ENCODE results near the gene VILL.
"Not testable (repeated sequence)": the region's sequence is repeated elsewhere in the genome, so short reads cannot be mapped to it uniquely, and the experiment has no call there.

VILL gene

GRCh38 chr3:37963635-37964034 lies 27.0 kb upstream of the VILL start:
- DNase-seq (ENCODE audit: low spot score) = no peak

- DNase-seq (ENCODE audit: low spot score) = no peak
Measured at GRCh38 chr3:37964146-37964545, 26.4 kb upstream of the VILL start.

DNA sequence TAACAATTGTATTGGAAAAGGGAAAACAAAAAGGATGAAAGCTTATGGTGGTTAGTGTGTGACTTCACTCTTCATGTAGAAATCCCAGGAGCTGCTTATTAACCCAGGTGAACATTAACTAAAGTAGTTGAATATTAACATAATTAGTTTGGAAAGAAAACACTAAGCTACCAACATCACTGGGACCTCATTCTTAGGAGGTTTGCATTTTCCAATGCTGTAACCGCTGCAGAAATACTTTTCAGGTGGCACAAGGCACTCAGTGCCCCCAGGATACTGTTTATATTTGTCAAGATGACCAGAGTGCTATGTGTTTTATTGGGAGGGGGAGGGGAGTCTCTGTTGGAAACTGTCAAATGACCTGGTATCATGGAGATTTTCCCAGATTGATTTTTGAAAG lies 25.9 kb upstream of the VILL start:
- no peak for DNase-seq (ENCODE audit: low spot score)

DNA sequence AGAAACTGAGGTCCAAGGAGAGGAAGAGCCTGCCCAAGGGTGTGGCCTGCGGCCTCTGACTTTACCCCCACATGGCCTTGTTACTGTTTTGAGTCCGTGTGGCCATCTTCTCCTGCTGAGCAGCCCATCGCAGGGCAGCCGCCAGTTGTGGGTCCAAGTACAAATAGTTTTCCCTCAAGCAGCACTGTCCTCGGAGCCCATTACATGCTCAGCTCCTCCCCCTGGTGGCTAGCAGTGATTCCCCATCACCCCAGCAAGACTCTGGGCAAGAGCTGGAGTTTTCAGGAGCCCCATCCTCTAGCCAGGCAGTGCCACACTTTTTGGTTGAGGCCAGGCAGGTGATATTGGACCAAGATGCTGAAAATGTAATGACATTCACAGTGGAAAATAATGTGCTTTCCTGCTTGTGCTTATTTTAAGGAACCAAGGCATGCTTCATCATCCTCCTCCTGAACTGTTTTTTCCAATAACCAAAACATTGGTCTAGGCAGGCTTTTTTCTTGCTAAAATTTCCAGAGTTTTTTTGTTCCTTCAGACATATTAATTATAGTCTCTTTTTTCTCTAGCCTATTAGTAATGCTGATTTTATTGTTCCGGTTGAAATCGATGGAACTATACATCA lies 23.2 kb upstream of the VILL start:
- DNase-seq (ENCODE audit: low spot score) = peak; percentile 51

GRCh38 chr3:37968199-37968598 lies 22.4 kb upstream of the VILL start:
- DNase-seq (ENCODE audit: low spot score) = no peak

- DNase-seq (ENCODE audit: low spot score) = no peak
Measured at GRCh38 chr3:37968813-37969595, 21.6 kb upstream of the VILL start.

DNA sequence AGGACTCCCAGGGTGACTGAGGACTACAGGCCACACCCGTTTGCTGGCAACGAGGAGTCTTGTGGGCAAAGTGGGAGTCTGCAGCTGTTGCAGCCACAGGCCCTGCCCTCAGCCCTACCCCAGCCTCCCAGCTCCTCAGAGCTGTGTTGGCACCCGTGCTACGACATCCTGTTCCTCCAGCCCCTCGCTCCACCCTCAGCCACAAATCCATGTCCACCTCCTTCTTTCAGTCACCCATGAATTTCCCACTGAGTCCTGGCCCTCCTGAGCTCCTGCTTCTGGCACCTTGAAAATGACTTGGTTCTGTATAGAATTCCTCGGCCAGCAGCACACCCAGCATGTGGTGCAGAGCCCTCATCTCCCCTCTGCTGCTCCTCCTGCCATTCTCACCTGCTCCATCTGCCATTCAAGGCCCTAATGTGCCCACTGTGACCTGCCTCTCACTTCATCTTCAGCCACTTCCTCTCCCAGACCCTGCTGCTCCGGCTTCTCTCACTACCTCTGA lies 20.9 kb upstream of the VILL start:
- no peak for DNase-seq (ENCODE audit: low spot score)

- DNase-seq (ENCODE audit: low spot score) = no peak
Measured at GRCh38 chr3:37970802-37971201, 19.8 kb upstream of the VILL start.

DNA sequence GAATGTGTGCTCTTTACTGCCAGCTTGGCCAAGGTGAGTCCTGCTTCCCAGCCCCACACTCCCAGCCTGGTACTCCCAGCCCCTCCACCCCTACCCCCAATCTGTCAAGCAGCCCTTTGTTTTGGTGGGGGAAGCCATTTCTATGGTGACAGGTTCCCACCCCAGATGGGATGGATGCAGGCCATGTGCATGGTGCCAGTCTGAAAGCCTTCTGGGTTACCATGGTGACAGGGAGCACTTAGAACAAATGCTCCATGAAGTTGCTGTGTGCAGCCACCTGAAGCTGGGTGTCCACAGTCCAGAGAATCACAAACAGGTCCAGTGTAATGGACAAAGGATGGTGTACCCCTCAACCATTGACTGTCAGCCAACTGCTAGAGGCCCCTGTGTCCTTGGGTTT lies 19.1 kb upstream of the VILL start:
- no peak for DNase-seq (ENCODE audit: low spot score)

GRCh38 chr3:37972056-37972455 lies 18.5 kb upstream of the VILL start:
- not testable (repeated sequence) for DNase-seq (ENCODE audit: low spot score)

- DNase-seq (ENCODE audit: low spot score) = no peak
Measured at GRCh38 chr3:37973246-37974054, 17.1 kb upstream of the VILL start.

DNA sequence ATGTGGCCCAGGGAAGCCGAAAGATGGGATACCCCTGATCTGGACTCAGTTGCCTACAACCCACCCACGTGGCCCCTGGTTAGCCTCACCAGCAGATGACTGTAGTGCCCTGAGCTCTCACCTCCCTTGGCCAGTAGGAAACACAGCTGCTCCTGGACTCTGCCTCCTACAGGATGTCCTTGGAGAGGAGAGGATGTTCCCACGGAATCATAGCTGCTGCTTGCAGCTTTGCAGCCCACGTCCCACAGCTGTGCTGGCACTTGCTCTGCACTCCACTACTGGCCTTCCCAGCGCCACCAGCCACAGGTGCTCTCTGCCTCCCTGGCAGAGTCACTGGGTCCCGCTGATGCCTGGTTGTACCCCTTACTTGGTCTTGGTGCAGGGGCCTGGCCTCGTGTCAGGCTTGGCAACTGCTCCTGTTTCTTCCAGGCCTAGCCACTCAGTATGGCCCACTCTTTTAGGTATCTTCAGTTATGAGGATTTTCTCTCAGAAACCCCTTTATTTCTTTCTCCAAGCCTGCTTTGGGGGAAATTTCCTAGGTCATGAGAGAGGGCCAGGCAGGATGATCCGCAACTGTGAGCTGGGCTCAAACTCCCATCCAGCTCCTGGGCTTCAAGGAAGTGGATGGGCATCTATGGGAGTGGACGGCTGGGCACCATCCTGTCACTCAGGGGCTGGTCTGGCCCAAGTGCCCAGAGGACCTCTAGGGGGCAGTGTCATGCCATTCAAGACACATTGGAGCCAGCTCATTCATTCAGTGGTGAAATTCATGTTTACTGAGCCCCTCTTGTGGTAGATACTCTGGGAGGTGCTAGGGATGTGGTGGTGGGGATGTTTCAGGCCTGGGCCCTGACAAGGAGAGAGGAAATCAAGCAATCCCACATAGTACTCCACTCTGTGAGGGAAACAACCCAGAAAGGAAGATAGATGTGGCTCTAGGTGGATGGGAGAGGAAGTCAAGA lies 16.2 kb upstream of the VILL start:
- peak; percentile 73 for DNase-seq (ENCODE audit: low spot score)

- no peak for DNase-seq (ENCODE audit: low spot score)
Measured at GRCh38 chr3:37979541-37980461, 10.8 kb upstream of the VILL start.

DNA sequence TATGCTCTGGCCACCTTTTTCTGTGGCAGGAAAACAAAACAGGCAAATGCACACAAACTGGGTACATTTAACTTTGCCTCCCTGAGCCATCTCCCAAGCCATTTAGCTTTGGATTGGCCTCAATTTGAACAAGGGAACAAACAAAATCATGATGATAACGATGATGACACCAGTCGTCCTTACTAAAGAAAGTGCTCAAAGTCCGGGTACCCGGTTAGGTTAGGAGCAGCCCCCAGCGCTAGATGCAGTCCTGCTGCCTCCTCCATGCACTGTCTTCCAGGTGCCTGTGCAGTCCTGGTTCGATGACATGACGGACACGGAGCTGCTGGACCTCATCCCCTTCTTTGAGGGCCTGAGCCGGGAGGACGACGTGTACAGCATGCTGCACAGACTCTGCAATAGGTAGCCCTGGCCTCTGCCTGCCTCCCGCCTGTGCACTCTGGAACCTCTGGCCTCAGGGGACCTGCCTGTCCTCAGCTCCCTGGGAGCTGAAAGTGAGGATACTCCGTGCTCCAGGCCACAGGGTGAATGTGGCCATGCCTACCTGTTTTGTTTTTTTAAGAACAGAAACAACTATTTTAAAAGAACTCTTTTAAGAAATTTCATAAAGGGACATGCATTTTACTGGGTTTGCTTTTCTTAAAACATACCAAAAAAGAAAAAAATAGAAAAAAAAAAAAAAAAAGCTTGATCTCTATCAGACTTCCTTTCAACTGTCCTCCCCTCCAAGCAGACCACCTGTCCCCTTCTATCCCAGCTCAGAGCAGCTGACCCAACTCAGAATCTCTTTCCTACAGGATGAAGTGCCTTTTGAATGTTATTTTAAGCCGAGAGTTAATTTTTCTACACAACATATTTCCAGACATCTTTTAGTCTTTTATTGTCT lies 9.9 kb upstream of the VILL start:
- no peak for DNase-seq (ENCODE audit: low spot score)

GRCh38 chr3:37981348-37981664 lies 9.3 kb upstream of the VILL start:
- no peak for DNase-seq (ENCODE audit: low spot score)

DNA sequence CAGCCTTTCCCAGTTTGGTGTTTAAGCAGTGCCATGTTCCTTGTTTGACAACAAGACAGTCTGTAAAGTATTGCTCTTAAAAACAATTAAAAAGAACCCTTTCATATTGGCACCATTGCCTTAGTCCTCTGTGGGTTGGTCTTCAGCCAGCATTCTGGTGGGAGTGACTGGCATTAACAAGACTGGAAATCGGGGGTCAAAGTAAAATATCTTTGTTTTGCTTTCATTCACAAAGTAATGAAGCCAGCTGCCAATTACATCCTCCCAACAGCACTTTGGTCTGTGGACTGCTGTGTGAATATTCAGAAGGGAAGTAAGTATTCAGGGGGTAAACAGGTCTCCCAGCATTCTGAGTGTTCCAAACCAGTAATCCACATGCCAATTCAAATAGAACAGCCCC lies 8.3 kb upstream of the VILL start:
- no peak for DNase-seq (ENCODE audit: low spot score)

DNA sequence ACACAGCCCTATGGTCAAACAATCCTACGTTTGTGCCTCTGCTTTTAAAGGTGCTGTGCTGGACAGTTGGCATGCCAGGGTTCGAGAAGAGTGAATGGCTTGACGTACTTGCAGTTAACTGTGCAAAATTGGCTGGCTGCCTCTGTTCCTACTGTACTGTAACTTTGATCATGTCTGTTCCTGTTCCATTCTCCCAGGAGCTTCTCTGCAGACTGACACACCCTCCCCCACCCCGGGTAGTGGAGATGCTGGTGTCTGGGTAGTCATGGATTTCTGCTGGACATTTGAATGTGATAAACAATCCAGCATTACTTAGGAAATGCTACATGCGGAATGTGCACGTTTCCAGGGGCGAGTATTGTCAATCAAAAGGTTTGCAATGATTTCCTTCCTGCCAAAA lies 6.5 kb upstream of the VILL start:
- no peak for DNase-seq (ENCODE audit: low spot score)

GRCh38 chr3:37984596-37984995 lies 6.0 kb upstream of the VILL start:
- DNase-seq (ENCODE audit: low spot score) = no peak

DNA sequence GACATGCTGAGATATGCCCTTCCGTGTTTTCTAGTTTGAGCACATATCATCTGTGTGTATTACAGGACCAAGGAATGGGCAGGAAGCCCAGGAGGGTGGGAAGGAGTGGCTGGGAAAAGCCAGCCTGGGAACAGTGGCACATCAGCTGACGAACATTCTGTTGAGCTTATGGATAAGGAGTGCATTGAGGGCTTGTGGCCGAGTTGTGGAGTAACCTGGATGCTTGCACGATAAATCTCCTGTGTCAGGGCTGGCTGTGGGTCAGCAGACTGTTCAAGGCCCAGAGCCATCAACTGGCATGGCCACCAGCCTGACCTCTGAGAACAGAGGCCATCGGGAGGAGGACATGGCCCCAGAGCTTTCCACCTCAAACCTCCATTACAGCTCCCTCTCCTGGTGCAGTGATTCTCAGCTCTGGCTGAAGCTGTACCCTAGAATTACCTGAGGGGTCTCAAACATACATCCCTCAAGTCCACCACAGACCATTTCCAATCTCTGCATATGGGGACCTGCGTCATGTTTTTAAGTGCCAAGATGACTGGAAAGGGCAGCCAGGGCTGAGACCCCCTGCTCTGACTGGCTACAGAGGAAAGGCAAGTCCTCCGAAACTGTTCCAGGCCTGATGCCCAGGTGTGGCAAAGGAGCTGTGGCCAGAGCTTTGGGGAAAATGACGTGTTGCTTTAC lies 4.8 kb upstream of the VILL start:
- no peak for DNase-seq (ENCODE audit: low spot score)

All from CD4-positive, alpha-beta T cell treated with Interleukin-6 at 100 ng/mL for 8 hours (primary cell).